Osteoblast (primary cell): ENCODE results near the gene TDRD10. TPM values are rescaled to one million over a fixed set of nuclear protein-coding genes. Genes with fewer than 3 reads are reported as not detected.

ENCODE experiments used
- DNase-seq: peaks from one replicate; pipeline ENCODE4 v3.0.0; 2011; ENCODE audit warnings: low spot score, mixed read lengths; ENCODE audit not compliant: insufficient read length; ENCODE audit errors: missing footprints
- H2AFZ ChIP-seq: 2 replicates; pipeline ENCODE4 v1.6.0; 2011; ENCODE audit warnings: mild to moderate bottlenecking, low read length
- H3K27ac ChIP-seq: 2 replicates; pipeline ENCODE4 v1.5.1; 2011; ENCODE audit warnings: mild to moderate bottlenecking, low read depth, low read length, moderate library complexity
- H3K27me3 ChIP-seq: 2 replicates; pipeline ENCODE4 v1.6.0; 2012; ENCODE audit warnings: mild to moderate bottlenecking, control low read depth, inconsistent platforms, low read length, moderate library complexity; ENCODE audit not compliant: insufficient read depth
- H3K36me3 ChIP-seq: 2 replicates; pipeline ENCODE4 v1.5.1; 2011; ENCODE audit warnings: mild to moderate bottlenecking, low read length, control low read depth, moderate library complexity; ENCODE audit not compliant: insufficient read depth
- H3K4me1 ChIP-seq: 2 replicates; pipeline ENCODE4 v1.5.1; 2011; ENCODE audit warnings: mild to moderate bottlenecking, low read length, control low read depth, moderate library complexity; ENCODE audit not compliant: insufficient read depth
- H3K4me2 ChIP-seq: 2 replicates; pipeline ENCODE4 v1.6.0; 2011; ENCODE audit warnings: mild to moderate bottlenecking, low read length; ENCODE audit not compliant: insufficient read depth
- H3K4me3 ChIP-seq: fragments of 200-600 bp; sonication (generic); 3 replicates; pipeline ENCODE4 v1.5.1; 2012; ENCODE audit warnings: mild to moderate bottlenecking, low read length, inconsistent platforms; ENCODE audit not compliant: insufficient read depth
- H3K79me2 ChIP-seq: 2 replicates; pipeline ENCODE4 v1.6.0; 2012; ENCODE audit warnings: mild to moderate bottlenecking, low read length, control low read depth, inconsistent platforms; ENCODE audit not compliant: insufficient read depth
- H3K9me3 ChIP-seq: 2 replicates; pipeline ENCODE4 v1.5.1; 2011; ENCODE audit warnings: low read depth, low read length, control low read depth
- H4K20me1 ChIP-seq: 2 replicates; pipeline ENCODE4 v1.6.0; 2012; ENCODE audit warnings: mild to moderate bottlenecking, low read length, control low read depth; ENCODE audit not compliant: insufficient read depth
- total RNA-seq: library from RNA; depleted of rRNA; stranded (reverse); fragments of >200 nt; gene quantifications from 2 replicates; pipeline ENCODE4 v1.2.3, GENCODE V29; 2012
- TF ChIP-seq, protein P1 (sequence below): IDR thresholded peaks from 2 replicates; pipeline ENCODE4 v1.5.1; 2011; ENCODE audit warnings: mild to moderate bottlenecking, low read depth, low read length, moderate library complexity; ENCODE audit errors: extremely low read depth

TDRD10 gene
- total RNA-seq, 1 donor: not detected

GRCh38 chr1:154463512-154463990, 38.5 kb upstream of the TDRD10 start:
- peak overlapping the region; percentile 3 for H2AFZ ChIP-seq
- no peak overlapping the region for H3K4me2 ChIP-seq
- peaks cover 8% of the 10 kb centered on the region for H3K4me1 ChIP-seq

GRCh38 chr1:154465621-154466195, 36.3 kb upstream of the TDRD10 start:
- H3K79me2 ChIP-seq: no peaks in the 10 kb centered on the region
- no peak overlapping the region for H2AFZ ChIP-seq
- no peak overlapping the region for H3K4me2 ChIP-seq
- H3K9me3 ChIP-seq: no peaks in the 10 kb centered on the region
- DNase-seq: peak; percentile 3
- H3K27me3 ChIP-seq: no peaks in the 10 kb centered on the region
- peaks cover 8% of the 10 kb centered on the region for H3K4me1 ChIP-seq
- H3K27ac ChIP-seq: no peak overlapping the region
- H4K20me1 ChIP-seq: no peaks in the 10 kb centered on the region
- TF ChIP-seq, protein P1, sequence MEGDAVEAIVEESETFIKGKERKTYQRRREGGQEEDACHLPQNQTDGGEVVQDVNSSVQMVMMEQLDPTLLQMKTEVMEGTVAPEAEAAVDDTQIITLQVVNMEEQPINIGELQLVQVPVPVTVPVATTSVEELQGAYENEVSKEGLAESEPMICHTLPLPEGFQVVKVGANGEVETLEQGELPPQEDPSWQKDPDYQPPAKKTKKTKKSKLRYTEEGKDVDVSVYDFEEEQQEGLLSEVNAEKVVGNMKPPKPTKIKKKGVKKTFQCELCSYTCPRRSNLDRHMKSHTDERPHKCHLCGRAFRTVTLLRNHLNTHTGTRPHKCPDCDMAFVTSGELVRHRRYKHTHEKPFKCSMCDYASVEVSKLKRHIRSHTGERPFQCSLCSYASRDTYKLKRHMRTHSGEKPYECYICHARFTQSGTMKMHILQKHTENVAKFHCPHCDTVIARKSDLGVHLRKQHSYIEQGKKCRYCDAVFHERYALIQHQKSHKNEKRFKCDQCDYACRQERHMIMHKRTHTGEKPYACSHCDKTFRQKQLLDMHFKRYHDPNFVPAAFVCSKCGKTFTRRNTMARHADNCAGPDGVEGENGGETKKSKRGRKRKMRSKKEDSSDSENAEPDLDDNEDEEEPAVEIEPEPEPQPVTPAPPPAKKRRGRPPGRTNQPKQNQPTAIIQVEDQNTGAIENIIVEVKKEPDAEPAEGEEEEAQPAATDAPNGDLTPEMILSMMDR: no peak
- H3K4me3 ChIP-seq: no peak overlapping the region
- H3K36me3 ChIP-seq: no peaks in the 10 kb centered on the region

More at GRCh38 chr1:154463512-154463990, 38.5 kb upstream of the TDRD10 start:
- no peaks in the 10 kb centered on the region for H3K79me2 ChIP-seq
- no peaks in the 10 kb centered on the region for H3K27me3 ChIP-seq
- H4K20me1 ChIP-seq: no peaks in the 10 kb centered on the region
- DNase-seq: peak; percentile 56
- H3K36me3 ChIP-seq: no peaks in the 10 kb centered on the region
- peak overlapping the region; percentile 58 for H3K27ac ChIP-seq
- TF ChIP-seq, protein P1: no peak
- no peaks in the 10 kb centered on the region for H3K9me3 ChIP-seq
- no peak overlapping the region for H3K4me3 ChIP-seq

DNA sequence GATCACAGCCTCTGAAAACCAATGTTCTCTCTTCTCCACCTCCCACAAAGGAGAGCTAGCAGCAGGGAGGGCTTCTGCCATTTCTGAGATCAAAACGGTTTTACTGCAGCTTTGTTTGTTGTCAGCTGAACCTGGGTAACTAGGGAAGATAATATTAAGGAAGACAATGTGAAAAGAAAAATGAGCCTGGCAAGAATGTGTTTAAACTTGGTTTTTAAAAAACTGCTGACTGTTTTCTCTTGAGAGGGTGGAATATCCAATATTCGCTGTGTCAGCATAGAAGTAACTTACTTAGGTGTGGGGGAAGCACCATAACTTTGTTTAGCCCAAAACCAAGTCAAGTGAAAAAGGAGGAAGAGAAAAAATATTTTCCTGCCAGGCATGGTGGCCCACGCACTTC, 35.8 kb upstream of the TDRD10 start:
- H3K4me1 ChIP-seq: peaks cover 8% of the 10 kb centered on the region
- DNase-seq: no peak

DNA sequence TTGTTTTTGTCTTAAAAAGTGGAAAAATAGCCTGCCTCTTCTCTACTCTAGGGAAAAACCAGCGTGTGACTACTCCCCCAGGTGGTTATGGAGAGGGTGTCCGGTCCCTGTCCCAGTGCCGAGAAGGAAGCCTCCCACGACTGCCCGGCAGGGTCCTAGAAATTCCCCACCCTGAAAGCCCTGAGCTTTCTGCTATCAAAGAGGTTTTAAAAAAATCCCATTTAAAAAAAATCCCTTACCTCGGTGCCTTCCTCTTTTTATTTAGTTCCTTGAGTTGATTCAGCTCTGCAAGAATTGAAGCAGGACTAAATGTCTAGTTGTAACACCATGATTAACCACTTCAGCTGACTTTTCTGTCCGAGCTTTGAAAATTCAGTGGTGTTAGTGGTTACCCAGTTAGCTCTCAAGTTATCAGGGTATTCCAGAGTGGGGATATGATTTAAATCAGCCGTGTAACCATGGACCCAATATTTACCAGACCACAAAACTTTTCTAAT, 35.0 kb upstream of the TDRD10 start:
- Histone ChIP-seq H3K27ac (no peak overlapping the region), H2AFZ (no peak overlapping the region), H3K4me3 (no peak overlapping the region), H3K4me2 (no peak overlapping the region), H3K27me3 (no peaks in the 10 kb centered on the region), H3K36me3 (no peaks in the 10 kb centered on the region), H3K9me3 (no peaks in the 10 kb centered on the region), H3K4me1 (peaks cover 8% of the 10 kb centered on the region), H3K79me2 (no peaks in the 10 kb centered on the region), H4K20me1 (no peaks in the 10 kb centered on the region)
- DNase-seq: peak; percentile 56
- TF ChIP-seq, protein P1: peak; percentile 33

More for the DNA sequence above, 35.8 kb upstream of the TDRD10 start:
- Histone ChIP-seq H3K4me3 (no peak overlapping the region), H2AFZ (no peak overlapping the region), H4K20me1 (no peaks in the 10 kb centered on the region), H3K27me3 (no peaks in the 10 kb centered on the region), H3K27ac (no peak overlapping the region), H3K36me3 (no peaks in the 10 kb centered on the region), H3K9me3 (no peaks in the 10 kb centered on the region), H3K79me2 (no peaks in the 10 kb centered on the region), H3K4me2 (no peak overlapping the region)
- TF ChIP-seq, protein P1: no peak
